PC-9 (cell line): ENCODE results near the gene IMPG1. TPM values are rescaled to one million over a fixed set of nuclear protein-coding genes. Genes with fewer than 3 reads are reported as not detected.

Experiments used
- Bru-seq: library from RNA; stranded (reverse); fragments of 400-500 nt; gene quantifications from one replicate; lab custom pipeline; 2021; lab: Mats Ljungman, UMichigan
- BruChase-seq, 2 experiments: library from RNA; stranded (reverse); fragments of 400-500 nt; gene quantifications; one replicate each; lab custom pipeline; 2021; lab: Mats Ljungman, UMichigan
- BruUV-seq: library from RNA; stranded (reverse); fragments of 400-500 nt; replicated peaks from 2 replicates; lab custom pipeline; 2021; lab: Mats Ljungman, UMichigan
- CTCF ChIA-PET: fragments of 300-600 bp; sonication (Branson Sonifier 250); formaldehyde crosslinking; loops from one replicate; lab custom pipeline; 2022; ENCODE audit warnings: antibody characterized with exemption; lab: Charles Lee
- POLR2A ChIA-PET: fragments of 300-600 bp; sonication (Branson Sonifier 250); formaldehyde crosslinking; loops from one replicate; lab custom pipeline; 2022; ENCODE audit warnings: antibody characterized with exemption; ENCODE audit not compliant: unreplicated experiment; lab: Charles Lee
- DNase-seq, 2 experiments: peaks; one replicate each; pipeline versions ENCODE4 v3.0.0 to v3.0.0-alpha.2; 2015 to 2022; ENCODE audit warnings: mixed read lengths in 1 of 2
- H2AFZ ChIP-seq: fragments of 200-600 bp; sonication (generic); 2 replicates; pipeline ENCODE4 v1.8.1; 2017; ENCODE audit warnings: antibody characterized with exemption
- H3F3A ChIP-seq: fragments of 200-600 bp; sonication (generic); 2 replicates; pipeline ENCODE4 v1.8.1; 2017; ENCODE audit warnings: antibody characterized with exemption, mild to moderate bottlenecking, low read depth; ENCODE audit not compliant: insufficient read depth
- H3K27ac ChIP-seq: fragments of 200-600 bp; sonication (generic); 2 replicates; pipeline ENCODE4 v1.6.1; 2016; ENCODE audit warnings: mixed run types
- H3K27me3 ChIP-seq: fragments of 200-600 bp; sonication (generic); 2 replicates; pipeline ENCODE4 v1.6.1; 2016; ENCODE audit warnings: low read depth, mixed run types; ENCODE audit not compliant: insufficient read depth
- H3K36me3 ChIP-seq: fragments of 200-600 bp; sonication (generic); 2 replicates; pipeline ENCODE4 v1.6.1; 2016; ENCODE audit warnings: low read depth, mixed run types
- H3K4me1 ChIP-seq: fragments of 200-600 bp; sonication (generic); replicated peaks from 2 replicates; pipeline ENCODE4 v1.6.1; 2016; ENCODE audit warnings: mixed run types; ENCODE audit not compliant: insufficient read depth
- H3K4me2 ChIP-seq: fragments of 200-600 bp; sonication (generic); 2 replicates; pipeline ENCODE4 v1.6.1; 2017; ENCODE audit warnings: mixed run types
- H3K4me3 ChIP-seq: fragments of 200-600 bp; sonication (generic); 2 replicates; pipeline ENCODE4 v1.6.1; 2016; ENCODE audit warnings: mixed run types
- H3K79me2 ChIP-seq: fragments of 200-600 bp; sonication (generic); 2 replicates; pipeline ENCODE4 v1.6.1; 2017; ENCODE audit warnings: low read depth, mixed run types
- H3K9me2 ChIP-seq: fragments of 200-600 bp; sonication (generic); 2 replicates; pipeline ENCODE4 v1.8.1; 2017; ENCODE audit warnings: mild to moderate bottlenecking; ENCODE audit not compliant: insufficient read depth
- H3K9me3 ChIP-seq: fragments of 200-600 bp; sonication (generic); 2 replicates; pipeline ENCODE4 v1.8.1; 2016; ENCODE audit warnings: low read depth; ENCODE audit not compliant: insufficient read depth
- H4K20me1 ChIP-seq: fragments of 200-600 bp; sonication (generic); 2 replicates; pipeline ENCODE4 v1.8.1; 2017; ENCODE audit not compliant: insufficient read depth
- CTCF ChIP-seq: fragments of 200-600 bp; sonication (generic); conservative IDR thresholded peaks from 2 replicates; pipeline ENCODE4 v1.6.1; 2017; ENCODE audit warnings: mixed run types, antibody characterized with exemption, mild to moderate bottlenecking, moderate library complexity
- EZH2 ChIP-seq: fragments of 200-600 bp; sonication (generic); IDR thresholded peaks from 2 replicates; pipeline ENCODE4 v1.8.0; 2017; ENCODE audit warnings: antibody characterized with exemption, low read depth
- intact Hi-C: fragments of 100-400 bp; cut with micrococcal nuclease; formaldehyde crosslinking; loops from one replicate; pipeline ENCODE4 v1.10.0; 2022; ENCODE audit not compliant: unreplicated experiment
- long read RNA-seq: library from polyadenylated mRNA; stranded (forward); transcript quantifications from one replicate; pipeline ENCODE4 v2.0.0, GENCODE V29; 2022
- total RNA-seq: library from RNA; stranded (reverse); gene quantifications from 2 replicates; pipeline ENCODE4 v1.2.3, GENCODE V29; 2021

The IMPG1 gene, protein sequence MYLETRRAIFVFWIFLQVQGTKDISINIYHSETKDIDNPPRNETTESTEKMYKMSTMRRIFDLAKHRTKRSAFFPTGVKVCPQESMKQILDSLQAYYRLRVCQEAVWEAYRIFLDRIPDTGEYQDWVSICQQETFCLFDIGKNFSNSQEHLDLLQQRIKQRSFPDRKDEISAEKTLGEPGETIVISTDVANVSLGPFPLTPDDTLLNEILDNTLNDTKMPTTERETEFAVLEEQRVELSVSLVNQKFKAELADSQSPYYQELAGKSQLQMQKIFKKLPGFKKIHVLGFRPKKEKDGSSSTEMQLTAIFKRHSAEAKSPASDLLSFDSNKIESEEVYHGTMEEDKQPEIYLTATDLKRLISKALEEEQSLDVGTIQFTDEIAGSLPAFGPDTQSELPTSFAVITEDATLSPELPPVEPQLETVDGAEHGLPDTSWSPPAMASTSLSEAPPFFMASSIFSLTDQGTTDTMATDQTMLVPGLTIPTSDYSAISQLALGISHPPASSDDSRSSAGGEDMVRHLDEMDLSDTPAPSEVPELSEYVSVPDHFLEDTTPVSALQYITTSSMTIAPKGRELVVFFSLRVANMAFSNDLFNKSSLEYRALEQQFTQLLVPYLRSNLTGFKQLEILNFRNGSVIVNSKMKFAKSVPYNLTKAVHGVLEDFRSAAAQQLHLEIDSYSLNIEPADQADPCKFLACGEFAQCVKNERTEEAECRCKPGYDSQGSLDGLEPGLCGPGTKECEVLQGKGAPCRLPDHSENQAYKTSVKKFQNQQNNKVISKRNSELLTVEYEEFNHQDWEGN
- total RNA-seq (not detected in 2 replicates), Bru-seq, nascent RNA (not detected), BruChase-seq, experiment 1, labeled RNA remaining after a 2-hour chase (percentile 0 among the genes with signal in this experiment), BruChase-seq, experiment 2, labeled RNA remaining after a 6-hour chase (not detected)
- long read RNA-seq: 0 reads

DNA sequence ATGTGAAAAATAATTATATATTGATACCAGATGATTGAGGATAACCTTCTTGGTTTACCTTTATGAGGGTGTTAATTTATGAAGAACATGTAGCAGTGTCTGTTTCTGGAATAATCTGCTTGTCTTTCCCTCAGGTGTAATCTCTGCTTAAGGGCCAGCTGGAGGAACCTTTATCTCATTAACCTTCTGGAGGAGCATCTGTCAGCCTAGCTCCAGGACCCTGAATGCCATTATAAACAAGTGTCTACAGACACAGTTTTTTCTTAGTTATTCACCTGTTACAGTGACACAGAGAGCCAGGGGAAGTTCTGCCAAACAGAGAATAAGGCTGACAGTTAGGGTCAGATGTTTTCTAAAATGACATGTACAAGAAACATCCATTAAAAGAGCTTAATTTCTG, at the start of gene IMPG1:
TSS of gene IMPG1 (minus strand) at position 101 of the 400 bp plus-strand sequence. CDS start 174 bp downstream, outside the sequence.
- no peaks in the 10 kb centered on the region for H3K27me3 ChIP-seq
- no peak within 1 kb of the TSS for H3K4me3 ChIP-seq
- ChIA-PET CTCF (no interaction called here), POLR2A (no interaction called here)
- no peak within 1 kb of the TSS for H3K4me2 ChIP-seq
- H3K79me2 ChIP-seq: no peaks in the 10 kb centered on the region
- TF ChIP-seq CTCF (no peak), EZH2 (no peak)
- BruUV-seq: no TSS peak
- H3K4me1 ChIP-seq: no peaks in the 10 kb centered on the region
- H4K20me1 ChIP-seq: no peaks in the 10 kb centered on the region
- no peaks in the 10 kb centered on the region for H3K9me2 ChIP-seq
- no peaks in the 10 kb centered on the region for H3K36me3 ChIP-seq
- no peak for DNase-seq
- H3K27ac ChIP-seq: no peak within 1 kb of the TSS
- intact Hi-C loops: no loop called here
- no peaks in the 10 kb centered on the region for H3K9me3 ChIP-seq
- H2AFZ ChIP-seq: no peak within 1 kb of the TSS
- no peaks in the 10 kb centered on the region for H3F3A ChIP-seq

- POLR2A ChIA-PET: no interaction called here
- no peak overlapping the region for H3K4me2 ChIP-seq
- DNase-seq: no peak
- no peaks in the 10 kb centered on the region for H3K27me3 ChIP-seq
- H2AFZ ChIP-seq: no peak overlapping the region
- H3K9me2 ChIP-seq: no peaks in the 10 kb centered on the region
- no peak overlapping the region for H3K27ac ChIP-seq
- no peaks in the 10 kb centered on the region for H3K4me1 ChIP-seq
- no peaks in the 10 kb centered on the region for H3K36me3 ChIP-seq
- TF ChIP-seq EZH2: no peak
- no peak for TF ChIP-seq CTCF
- H4K20me1 ChIP-seq: no peaks in the 10 kb centered on the region
- H3F3A ChIP-seq: no peaks in the 10 kb centered on the region
- CTCF ChIA-PET: no interaction called here
- intact Hi-C loops: no loop called here
- no TSS peak for BruUV-seq
- H3K79me2 ChIP-seq: no peaks in the 10 kb centered on the region
- no peaks in the 10 kb centered on the region for H3K9me3 ChIP-seq
- H3K4me3 ChIP-seq: no peak overlapping the region
Measured at GRCh38 chr6:76120302-76120701, 47.8 kb upstream of the IMPG1 start.

DNA sequence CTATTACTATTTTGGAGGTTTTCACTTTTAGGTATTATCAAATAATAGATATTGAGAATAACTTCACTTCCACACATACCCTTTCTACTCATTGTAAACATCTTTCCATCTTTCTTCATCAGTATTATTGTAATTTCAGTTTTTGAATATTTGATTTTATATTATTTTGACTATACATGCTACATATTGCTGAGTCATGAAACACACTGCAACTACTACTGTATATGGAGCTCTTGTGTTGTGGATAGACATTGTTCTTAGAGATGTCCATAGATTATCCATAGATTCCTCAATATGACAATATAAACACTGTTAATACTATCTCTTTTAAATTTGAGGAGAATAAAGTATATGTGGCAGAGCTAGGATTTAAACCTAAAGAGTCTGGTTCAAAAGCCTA, 819 bp upstream of the IMPG1 start:
- ChIA-PET POLR2A (no interaction called here), CTCF (no interaction called here)
- no peaks in the 10 kb centered on the region for H3K36me3 ChIP-seq
- no peak overlapping the region for H3K4me3 ChIP-seq
- DNase-seq: no peak
- H3K9me2 ChIP-seq: no peaks in the 10 kb centered on the region
- H3K79me2 ChIP-seq: no peaks in the 10 kb centered on the region
- no peaks in the 10 kb centered on the region for H3K9me3 ChIP-seq
- no peaks in the 10 kb centered on the region for H4K20me1 ChIP-seq
- no peaks in the 10 kb centered on the region for H3K27me3 ChIP-seq
- TF ChIP-seq CTCF (no peak), EZH2 (no peak)
- no peak overlapping the region for H3K27ac ChIP-seq
- intact Hi-C loops: no loop called here
- no TSS peak for BruUV-seq
- no peaks in the 10 kb centered on the region for H3F3A ChIP-seq
- no peak overlapping the region for H3K4me2 ChIP-seq
- no peaks in the 10 kb centered on the region for H3K4me1 ChIP-seq
- H2AFZ ChIP-seq: no peak overlapping the region
